Activated CD4-positive, alpha-beta memory T cell treated with anti-CD3 and anti-CD28 coated beads for 36 hours (primary cell): ENCODE results near the gene LAMP1. TPM values are rescaled to one million over a fixed set of nuclear protein-coding genes. Genes with fewer than 3 reads are reported as not detected.
"Not testable (repeated sequence)": the region's sequence is repeated elsewhere in the genome, so short reads cannot be mapped to it uniquely, and the experiment has no call there.

Source experiments
- CTCF ChIA-PET: fragments of 350-600 bp; sonication (Branson Sonifier 250); formaldehyde crosslinking; loops from one replicate; lab custom pipeline; 2021; ENCODE audit warnings: antibody characterized with exemption, inconsistent platforms; lab: Charles Lee
- POLR2A ChIA-PET: fragments of 350-600 bp; sonication (Branson Sonifier 250); formaldehyde crosslinking; loops from one replicate; lab custom pipeline; 2021; ENCODE audit warnings: antibody characterized with exemption; lab: Charles Lee
- DNase-seq: peaks from one replicate; pipeline ENCODE4 v3.0.0-alpha.2; 2020
- H3K27ac Mint-ChIP-seq: one replicate; pipeline ENCODE4 v1.8.0; 2021; ENCODE audit warnings: mixed read lengths
- H3K27me3 Mint-ChIP-seq: one replicate; pipeline ENCODE4 v1.8.0; 2021; ENCODE audit warnings: mixed read lengths
- H3K36me3 Mint-ChIP-seq: one replicate; pipeline ENCODE4 v1.8.0; 2021; ENCODE audit warnings: mixed read lengths
- H3K4me1 Mint-ChIP-seq: one replicate; pipeline ENCODE4 v1.8.0; 2021; ENCODE audit warnings: low read depth, mixed read lengths
- H3K4me3 Mint-ChIP-seq: one replicate; pipeline ENCODE4 v1.8.0; 2021; ENCODE audit warnings: mild to moderate bottlenecking, mixed read lengths
- H3K9me3 Mint-ChIP-seq: one replicate; pipeline ENCODE4 v1.8.0; 2021; ENCODE audit warnings: mixed read lengths
- intact Hi-C: fragments of 100-400 bp; cut with micrococcal nuclease; formaldehyde crosslinking; loops from one replicate; pipeline ENCODE4 v1.15.1; 2023
- total RNA-seq, 2 experiments: library from RNA; stranded (reverse); gene quantifications; one replicate each; pipeline ENCODE4 v1.2.3, GENCODE V29; 2021

The LAMP1 gene
- total RNA-seq, 2 experiments from 2014 or later: 45.9 to 46.8 TPM

DNA sequence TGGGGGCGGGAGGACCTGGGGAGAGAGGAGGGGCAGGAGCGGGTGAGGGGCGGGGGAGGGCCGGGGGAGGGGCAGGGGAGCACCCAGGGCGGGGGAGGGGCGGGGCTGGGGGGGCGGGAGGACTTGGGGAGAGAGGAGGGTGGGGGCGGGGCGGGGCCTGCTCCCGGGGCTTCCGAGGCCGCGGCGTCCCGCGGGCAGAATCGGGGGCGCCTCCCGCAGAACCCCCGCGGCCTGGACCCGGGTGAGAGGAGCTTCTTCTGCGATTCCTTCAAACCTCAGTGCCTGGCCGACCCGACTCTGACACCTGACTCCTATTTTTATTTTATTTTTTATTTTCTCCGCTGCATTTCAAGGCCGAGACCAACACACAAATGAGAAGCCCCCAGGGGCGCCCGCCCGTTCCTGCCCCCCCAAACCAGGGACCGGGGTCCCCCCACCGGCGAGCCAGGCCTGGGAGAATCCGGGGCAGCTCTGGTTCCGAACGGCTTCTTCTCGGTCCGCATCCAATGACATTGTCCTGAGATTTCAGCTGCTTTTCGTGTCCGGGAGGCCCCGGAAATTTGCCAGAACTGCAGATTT is 67.4 kb downstream of the LAMP1 start:
- ChIA-PET CTCF (no interaction called here), POLR2A (no interaction called here)
- DNase-seq: peak; percentile 18
- Mint-ChIP-seq H3K4me1 (no peaks in the 10 kb centered on the region), H3K27me3 (peaks cover 17% of the 10 kb centered on the region), H3K36me3 (no peaks in the 10 kb centered on the region), H3K27ac (no peak overlapping the region), H3K4me3 (no peak overlapping the region), H3K9me3 (no peaks in the 10 kb centered on the region)
- intact Hi-C loops: no loop called here

DNA sequence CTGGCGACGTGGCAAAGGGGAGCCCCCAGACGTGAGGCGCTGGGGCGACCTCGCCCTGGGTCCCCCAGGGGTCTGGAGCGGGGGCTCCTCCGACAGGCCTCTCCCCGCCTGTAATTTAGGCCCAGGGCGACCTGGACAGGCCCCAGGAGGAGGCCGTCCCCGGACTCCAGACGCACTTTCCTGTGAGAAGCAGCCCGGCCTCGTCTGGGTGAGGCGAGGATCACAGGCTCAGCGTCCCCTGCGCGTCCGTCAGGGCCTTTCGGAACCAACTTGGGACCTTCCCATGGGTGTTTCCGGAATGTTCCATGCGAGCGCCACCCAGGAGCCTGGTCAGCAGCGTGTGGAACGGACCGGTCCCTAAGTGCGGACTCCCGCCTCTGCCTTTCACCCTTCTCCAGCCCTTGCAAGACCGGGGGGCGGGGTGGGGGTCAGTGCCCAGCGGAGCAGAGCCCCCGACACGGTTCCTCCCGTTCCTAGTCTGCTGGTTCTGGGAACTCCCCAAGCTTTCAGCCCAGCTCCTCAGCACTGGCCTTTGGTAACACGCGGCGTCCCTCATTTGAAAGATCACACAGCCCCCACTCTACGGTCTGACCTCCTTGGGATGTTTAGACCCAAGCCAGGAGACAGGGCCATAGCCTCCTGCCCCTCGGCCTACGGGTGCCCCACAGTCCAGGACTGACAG is 68.0 kb downstream of the LAMP1 start:
- CTCF ChIA-PET: no interaction called here

DNA sequence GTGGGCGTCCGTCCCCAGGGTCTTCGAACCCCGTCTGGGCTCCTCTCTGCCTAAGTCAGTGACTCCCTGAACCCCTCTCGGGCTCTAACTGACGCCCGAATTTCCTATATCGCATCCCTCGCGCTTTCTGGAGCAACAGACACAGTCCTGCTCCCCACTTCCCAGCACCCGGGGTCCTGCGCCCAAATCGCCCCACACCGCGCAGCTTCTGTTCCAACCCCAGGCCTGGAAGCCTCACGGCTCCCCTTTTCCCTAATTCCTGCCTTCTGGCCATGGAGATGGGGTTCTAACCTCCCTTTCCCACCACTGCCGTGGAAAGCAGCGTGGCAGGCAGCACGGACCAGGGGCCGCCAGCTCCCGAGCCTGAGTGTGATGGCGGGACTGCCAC is 68.5 kb downstream of the LAMP1 start:
- Mint-ChIP-seq H3K4me1 (no peaks in the 10 kb centered on the region), H3K4me3 (peak overlapping the region; percentile 39), H3K36me3 (no peaks in the 10 kb centered on the region), H3K9me3 (no peaks in the 10 kb centered on the region), H3K27me3 (peaks cover 17% of the 10 kb centered on the region), H3K27ac (no peak overlapping the region)
- ChIA-PET CTCF (no interaction called here), POLR2A (no interaction called here)
- no peak for DNase-seq
- intact Hi-C loops: no loop called here

More for the DNA sequence above, 68.0 kb downstream of the LAMP1 start:
- Mint-ChIP-seq H3K9me3 (no peaks in the 10 kb centered on the region), H3K27me3 (peaks cover 17% of the 10 kb centered on the region), H3K27ac (no peak overlapping the region), H3K4me3 (peak overlapping the region; percentile 39), H3K36me3 (no peaks in the 10 kb centered on the region), H3K4me1 (no peaks in the 10 kb centered on the region)
- POLR2A ChIA-PET: no interaction called here
- intact Hi-C loops: no loop called here
- DNase-seq: no peak

DNA sequence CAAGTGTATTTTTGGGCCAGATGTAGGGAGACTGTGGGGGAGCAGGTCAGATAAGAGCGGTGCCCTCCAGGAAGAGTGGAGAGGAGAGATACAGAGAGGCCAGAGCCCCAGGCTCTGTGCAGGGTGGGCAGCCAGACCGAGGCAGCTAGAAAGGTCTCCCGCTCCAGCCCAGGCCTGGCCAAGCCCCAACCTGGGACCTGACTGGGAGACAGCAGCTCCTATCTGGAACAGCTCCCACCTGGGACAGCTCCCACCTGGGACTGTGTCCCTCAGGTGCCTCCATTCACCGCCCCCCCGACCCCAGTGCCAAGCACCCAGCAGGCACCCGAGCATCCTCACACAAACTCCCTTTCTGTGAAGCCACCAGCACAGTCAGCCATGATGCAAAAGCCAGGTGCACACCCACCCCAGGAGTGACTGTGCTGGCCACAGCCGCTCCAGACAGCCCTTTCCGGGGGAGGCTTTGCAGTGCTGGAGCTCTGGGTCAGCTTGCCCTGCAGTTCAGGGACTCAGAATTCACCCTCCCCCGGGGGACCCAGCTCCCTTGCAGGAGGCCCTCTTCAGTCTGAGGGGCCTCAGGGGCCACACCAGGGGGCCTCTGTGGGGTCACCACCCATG is 69.0 kb downstream of the LAMP1 start:
- intact Hi-C loops: no loop called here
- POLR2A ChIA-PET: no interaction called here
- Mint-ChIP-seq H3K4me3 (no peak overlapping the region), H3K27ac (no peak overlapping the region), H3K9me3 (no peaks in the 10 kb centered on the region), H3K4me1 (no peaks in the 10 kb centered on the region), H3K27me3 (peaks cover 17% of the 10 kb centered on the region), H3K36me3 (no peaks in the 10 kb centered on the region)
- DNase-seq: no peak
- CTCF ChIA-PET: interaction anchor here (0.7 kb wide), 1 partner anchor 381 kb away, joined by 3 read pairs; no protein-coding TSS in a partner anchor

DNA sequence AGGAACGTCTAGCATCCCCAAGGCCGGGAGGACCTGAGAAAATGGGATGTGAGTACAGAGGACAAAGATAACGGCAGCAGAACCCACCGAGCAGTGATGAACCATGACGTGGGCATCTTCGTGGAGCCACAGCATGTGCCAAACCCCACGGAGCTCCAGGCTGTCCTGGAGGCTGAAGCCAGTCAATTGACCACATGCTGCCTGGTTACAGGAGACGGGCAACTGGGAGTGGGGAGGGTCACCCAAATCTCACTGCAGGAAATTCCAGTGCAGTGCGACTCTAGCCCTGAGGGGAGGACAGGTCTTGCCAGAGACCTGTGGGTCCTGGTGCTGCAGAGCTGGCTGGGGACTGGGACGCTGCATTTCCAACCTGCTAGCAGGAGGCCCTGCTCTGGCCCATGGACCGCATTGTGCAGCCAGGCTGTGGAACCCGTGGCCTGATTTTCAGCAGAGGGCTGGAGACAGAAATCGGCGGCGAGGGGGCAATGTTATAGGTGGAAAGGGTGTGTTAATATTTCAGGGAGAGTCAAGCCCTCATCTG is 70.1 kb downstream of the LAMP1 start:
- no peak overlapping the region for H3K27ac Mint-ChIP-seq
- H3K9me3 Mint-ChIP-seq: no peaks in the 10 kb centered on the region
- H3K36me3 Mint-ChIP-seq: no peaks in the 10 kb centered on the region
- CTCF ChIA-PET: no interaction called here
- H3K4me1 Mint-ChIP-seq: no peaks in the 10 kb centered on the region
- POLR2A ChIA-PET: no interaction called here
- no peak for DNase-seq
- H3K4me3 Mint-ChIP-seq: no peak overlapping the region
- peaks cover 15% of the 10 kb centered on the region for H3K27me3 Mint-ChIP-seq
- intact Hi-C loops: no loop called here

DNA sequence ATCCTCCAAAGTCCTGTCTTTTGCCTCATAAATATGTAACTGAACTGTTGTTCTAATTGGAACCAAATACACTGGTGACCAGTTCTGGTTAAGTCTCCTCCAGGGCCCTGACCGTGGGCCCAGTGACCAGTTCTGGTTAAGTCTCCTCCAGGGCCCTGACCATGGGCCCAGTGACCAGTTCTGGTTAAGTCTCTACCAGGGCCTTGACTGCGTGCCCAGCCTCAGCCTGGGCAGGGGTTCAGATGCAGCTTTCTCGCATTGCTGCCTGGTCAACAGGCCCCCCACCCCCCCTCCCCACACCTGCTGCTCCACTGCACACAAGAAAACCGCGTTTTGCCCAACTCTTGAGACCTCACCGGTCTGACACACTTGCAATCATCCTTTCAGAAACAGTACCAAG is 70.7 kb downstream of the LAMP1 start:
- no peaks in the 10 kb centered on the region for H3K4me1 Mint-ChIP-seq
- intact Hi-C loops: no loop called here
- no peak overlapping the region for H3K4me3 Mint-ChIP-seq
- no peaks in the 10 kb centered on the region for H3K9me3 Mint-ChIP-seq
- POLR2A ChIA-PET: no interaction called here
- no peak for DNase-seq
- H3K36me3 Mint-ChIP-seq: no peaks in the 10 kb centered on the region
- CTCF ChIA-PET: no interaction called here
- no peak overlapping the region for H3K27ac Mint-ChIP-seq
- peaks cover 8% of the 10 kb centered on the region for H3K27me3 Mint-ChIP-seq

DNA sequence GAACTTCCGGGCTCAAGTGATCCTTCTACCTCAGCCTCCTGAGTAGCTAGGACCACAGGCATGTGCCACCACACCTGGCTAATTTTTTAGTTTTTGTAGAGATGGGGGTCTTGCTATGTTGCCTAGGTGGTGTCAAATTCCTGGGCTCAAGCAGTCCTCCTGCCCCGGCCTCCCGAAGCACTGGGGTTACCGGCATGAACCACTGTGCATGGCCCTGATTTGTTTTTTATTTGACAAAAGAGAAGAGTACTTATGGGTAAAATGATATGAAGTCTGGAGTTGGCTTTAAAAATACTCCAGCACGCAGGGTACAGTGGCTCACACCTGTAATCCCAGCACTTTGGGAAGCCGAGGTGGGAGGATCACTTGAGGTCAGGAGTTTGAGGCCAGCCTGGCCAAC is 71.3 kb downstream of the LAMP1 start:
- intact Hi-C loops, H3K36me3 Mint-ChIP-seq, CTCF ChIA-PET, H3K27ac Mint-ChIP-seq, H3K4me1 Mint-ChIP-seq, DNase-seq, H3K27me3 Mint-ChIP-seq, H3K4me3 Mint-ChIP-seq, H3K9me3 Mint-ChIP-seq, POLR2A ChIA-PET: not testable (repeated sequence)

DNA sequence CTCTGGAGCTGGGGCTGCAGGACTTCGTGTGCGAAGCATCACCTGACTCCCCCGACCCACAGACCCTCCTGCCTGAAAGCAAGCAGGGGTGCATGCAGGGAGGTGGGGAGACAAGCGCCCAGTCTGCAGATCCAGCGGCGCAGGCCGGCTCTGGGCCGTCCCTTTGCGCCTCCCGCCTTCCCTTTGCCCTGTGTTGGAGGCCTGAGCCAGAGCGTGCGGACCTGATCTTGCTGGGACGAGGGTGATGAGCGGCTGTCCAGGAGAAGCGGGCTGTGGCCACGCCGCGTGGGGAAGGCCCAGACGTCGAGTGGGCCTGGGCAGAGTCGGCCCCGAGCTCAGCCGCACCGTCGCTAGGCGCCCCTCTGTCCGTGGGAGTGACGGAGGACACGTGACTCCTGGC is 72.2 kb downstream of the LAMP1 start:
- ChIA-PET CTCF (no interaction called here), POLR2A (no interaction called here)
- no peaks in the 10 kb centered on the region for H3K36me3 Mint-ChIP-seq
- H3K27ac Mint-ChIP-seq: no peak overlapping the region
- peaks cover 8% of the 10 kb centered on the region for H3K27me3 Mint-ChIP-seq
- intact Hi-C loops: no loop called here
- no peaks in the 10 kb centered on the region for H3K9me3 Mint-ChIP-seq
- no peaks in the 10 kb centered on the region for H3K4me1 Mint-ChIP-seq
- no peak for DNase-seq
- no peak overlapping the region for H3K4me3 Mint-ChIP-seq

DNA sequence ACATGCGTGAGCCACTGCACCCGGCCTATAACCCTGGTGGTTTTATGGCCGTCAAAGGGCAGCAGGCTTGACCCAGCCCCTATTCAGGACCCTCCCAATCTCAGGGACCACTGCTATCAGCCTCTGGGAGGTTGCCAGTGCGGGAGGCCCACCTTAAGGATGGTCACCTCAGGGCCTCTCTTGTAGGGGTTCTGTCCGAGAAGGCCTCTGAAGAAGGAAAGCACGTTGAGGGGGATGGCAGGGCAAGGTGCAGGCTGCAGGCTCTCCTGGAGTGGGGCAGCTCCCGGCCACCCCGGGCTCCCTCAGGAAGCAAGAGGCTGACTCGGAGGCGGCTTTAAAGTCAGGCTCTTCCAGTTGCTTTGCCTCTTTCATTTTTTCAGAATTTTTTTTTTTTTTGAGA is 72.8 kb downstream of the LAMP1 start:
- Mint-ChIP-seq H3K36me3 (no peaks in the 10 kb centered on the region), H3K27ac (no peak overlapping the region), H3K9me3 (no peaks in the 10 kb centered on the region), H3K4me1 (no peaks in the 10 kb centered on the region), H3K27me3 (peaks cover 12% of the 10 kb centered on the region), H3K4me3 (no peak overlapping the region)
- intact Hi-C loops: no loop called here
- no peak for DNase-seq
- ChIA-PET POLR2A (no interaction called here), CTCF (no interaction called here)

DNA sequence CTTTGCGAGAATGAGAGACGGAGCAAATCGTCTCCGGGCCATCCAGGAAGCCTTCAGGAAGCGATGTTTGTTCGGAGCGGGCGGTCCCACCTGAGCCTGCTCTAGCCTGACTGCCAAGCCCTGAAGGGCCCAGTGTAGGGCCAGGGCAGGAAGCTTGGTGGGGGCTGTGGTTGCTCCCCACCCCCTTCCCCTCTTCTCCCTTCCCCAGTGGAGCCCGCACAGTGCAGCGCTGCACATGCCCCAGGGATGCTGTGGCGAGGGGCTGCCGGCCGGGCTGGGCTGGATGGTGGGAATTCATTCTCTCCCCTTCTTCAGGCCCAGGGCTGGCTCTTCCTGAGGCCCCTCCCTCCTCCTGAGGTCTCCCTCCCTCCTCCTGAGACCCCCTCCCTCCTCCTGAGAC is 74.0 kb downstream of the LAMP1 start:
- Mint-ChIP-seq H3K4me3 (no peak overlapping the region), H3K27me3 (peaks cover 4% of the 10 kb centered on the region), H3K4me1 (no peaks in the 10 kb centered on the region), H3K36me3 (no peaks in the 10 kb centered on the region), H3K9me3 (no peaks in the 10 kb centered on the region), H3K27ac (no peak overlapping the region)
- ChIA-PET CTCF (no interaction called here), POLR2A (no interaction called here)
- intact Hi-C loops: no loop called here
- DNase-seq: no peak

DNA sequence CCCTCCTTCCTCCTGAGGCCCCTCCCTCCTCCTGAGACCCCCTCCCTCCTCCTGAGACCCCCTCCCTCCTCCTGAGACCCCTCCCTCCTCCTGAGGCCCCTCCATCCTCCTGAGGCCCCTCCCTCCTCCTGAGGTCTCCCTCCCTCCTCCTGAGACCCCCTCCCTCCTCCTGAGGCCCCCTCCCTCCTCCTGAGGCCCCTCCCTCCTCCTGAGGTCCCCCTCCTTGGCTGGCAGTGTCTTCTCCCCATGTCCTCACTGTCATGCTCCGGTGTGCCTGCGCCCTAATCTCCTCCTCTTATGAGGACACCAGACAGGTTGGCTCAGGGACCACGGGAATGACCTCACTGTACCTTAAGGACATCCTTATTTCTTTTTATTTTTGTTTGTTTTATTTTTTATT is 74.7 kb downstream of the LAMP1 start:
- CTCF ChIA-PET: interaction anchor here (0.7 kb wide), 1 partner anchor 88 kb away, joined by 3 read pairs; no protein-coding TSS in a partner anchor
- H3K36me3 Mint-ChIP-seq, H3K4me1 Mint-ChIP-seq, H3K9me3 Mint-ChIP-seq, POLR2A ChIA-PET, H3K27me3 Mint-ChIP-seq, intact Hi-C loops, DNase-seq, H3K27ac Mint-ChIP-seq, H3K4me3 Mint-ChIP-seq: not testable (repeated sequence)
